Adrenal gland (tissue), 12 donors: ENCODE results near the gene HS2ST1. TPM values are rescaled to one million over a fixed set of nuclear protein-coding genes. Genes with fewer than 3 reads are reported as not detected.
"Not testable (repeated sequence)": the region's sequence is repeated elsewhere in the genome, so short reads cannot be mapped to it uniquely, and the experiment has no call there.

Experiments used
- DNase-seq, 7 donors: peaks; one replicate each; pipeline ENCODE4 v3.0.0-alpha.2; 2019 to 2020
- H3K27ac ChIP-seq, 5 donors: fragments of 200-600 bp; sonication (generic) in 4 of 5; 1 replicate in 3 of 5; 2 replicates in 2 of 5; pipeline versions ENCODE4 v1.5.1 to v1.8.0; 2016 to 2020; ENCODE audit warnings: mild to moderate bottlenecking in 1 of 5
- H3K27me3 ChIP-seq: fragments of 200-600 bp; 2 replicates; pipeline ENCODE4 v1.8.0; 2021
- H3K36me3 ChIP-seq, 2 donors: fragments of 200-600 bp; replicated peaks in 1 of 2; 1 replicate in 1 of 2; 2 replicates in 1 of 2; pipeline versions ENCODE4 v1.5.1 to v1.8.0; 2018 to 2022
- H3K4me1 ChIP-seq, 2 donors: fragments of 200-600 bp; replicated peaks in 1 of 2; 1 replicate in 1 of 2; 2 replicates in 1 of 2; pipeline versions ENCODE4 v1.5.1 to v1.8.0; 2018 to 2021
- H3K4me3 ChIP-seq, 4 donors: fragments of 200-600 bp; sonication (generic) in 3 of 4; one replicate each; pipeline ENCODE4 v1.5.1; 2016 to 2018
- H3K9me3 ChIP-seq, 3 donors: fragments of 200-600 bp; sonication (generic) in 1 of 3; replicated peaks in 1 of 3; 1 replicate in 2 of 3; 2 replicates in 1 of 3; pipeline versions ENCODE4 v1.5.1 to v1.8.0; 2016 to 2021
- CTCF ChIP-seq, 6 experiments: fragments of 450-650 bp in 4 of 6; fragments of 200-600 bp in 2 of 6; sonication (generic) in 1 of 6; IDR thresholded peaks; 1 replicate in 5 of 6; 2 replicates in 1 of 6; pipeline versions ENCODE4 v1.5.1 to v1.8.0; 2016 to 2021; ENCODE audit warnings: antibody characterized with exemption in 6 of 6, mild to moderate bottlenecking in 2 of 6, moderate library complexity in 1 of 6
- POLR2A ChIP-seq, 2 donors: fragments of 450-650 bp; IDR thresholded peaks; one replicate each; pipeline ENCODE4 v1.6.1; 2017; ENCODE audit warnings: antibody characterized with exemption in 2 of 2, mild to moderate bottlenecking in 2 of 2, moderate library complexity in 1 of 2
- WGBS, 4 donors: extraction: QIAGEN DNeasy Blood & Tissue Kit in 2 of 4; methylation state at CpG; one replicate each; pipeline versions ENCODE4 v1.1.5 to v1.1.7; 2013 to 2017; 5-methylcytosine and 5-hydroxymethylcytosine counted together
- intact Hi-C, 2 donors: fragments of 100-400 bp; cut with DNase I; formaldehyde crosslinking; loops; one replicate each; pipeline versions ENCODE4 v1.14.1 to v1.15.0; 2022 to 2023
- polyA plus RNA-seq, 3 donors: library from polyadenylated mRNA; stranded (reverse); fragments of 200-250 nt in 2 of 3; fragments of 350-450 nt in 1 of 3; fragmentation: Illumina TruSeq in 1 of 3; extraction: RNeasy Lipid Tissue Mini Kit (QIAGEN cat#74804) in 1 of 3; gene quantifications; one replicate each; pipeline ENCODE4 v1.2.3, GENCODE V29; 2013 to 2014
- total RNA-seq, 9 donors: library from RNA; depleted of rRNA in 4 of 9; stranded (reverse); fragments of >200 nt in 4 of 9; fragments of 120-200 nt in 1 of 9; fragmentation: NEBNext Ultra II Directional in 1 of 9; extraction: Animal tissue kit (Norgen Biotek cat#: 25700) in 1 of 9; gene quantifications; one replicate each; pipeline versions ENCODE4 v1.1.0 to v1.2.4, GENCODE V29; 2013 to 2023
- donor health status: healthy with polysubstance abuse.
- donor health status: Bipolar disorder and iron deficiency.
- donor health status: DM: yes; HTN: yes; CAD: no.
- donor health status: DM: no; HTN: no; CAD: no.
- donor health status: DM: no; HTN: no; CAD: no.
- donor health status: DM: yes; HTN: yes; CAD: no.

HS2ST1 gene
- total and polyA plus RNA-seq, 12 donors = 11.2 to 131 (median 46.5) TPM

- DNase-seq = no peak
- TF ChIP-seq POLR2A (IDR thresholded peaks at IDR 0.05) = no peak
- TF ChIP-seq CTCF (IDR thresholded peaks at IDR 0.05) = no peak
- no peaks in the 10 kb centered on the region for H3K4me1 ChIP-seq
- no peaks in the 10 kb centered on the region for H3K27me3 ChIP-seq
- H3K27ac ChIP-seq = no peak overlapping the region
- H3K36me3 ChIP-seq = no peaks in the 10 kb centered on the region
- no peaks in the 10 kb centered on the region for H3K9me3 ChIP-seq
- 95 to 98% (median 96%) methylated on average over 5 of the region's 5 CpGs for WGBS, 4 donors
- no peak overlapping the region for H3K4me3 ChIP-seq
- intact Hi-C loops = no loop called here
Measured at GRCh38 chr1:86887479-86888162, 26.8 kb upstream of the HS2ST1 start.

GRCh38 chr1:86888327-86888726, 26.1 kb upstream of the HS2ST1 start:
- intact Hi-C loops = no loop called here
- no peak for TF ChIP-seq CTCF (IDR thresholded peaks at IDR 0.05)
- TF ChIP-seq POLR2A (IDR thresholded peaks at IDR 0.05) = no peak
- 97 to 99% (median 99%) methylated on average over 5 of the region's 5 CpGs for WGBS, 4 donors
- Histone ChIP-seq H3K9me3 (no peaks in the 10 kb centered on the region), H3K4me3 (no peak overlapping the region), H3K36me3 (no peaks in the 10 kb centered on the region), H3K27me3 (no peaks in the 10 kb centered on the region), H3K27ac (no peak overlapping the region), H3K4me1 (no peaks in the 10 kb centered on the region)
- DNase-seq = no peak

- H3K27me3 ChIP-seq, H3K4me3 ChIP-seq, H3K27ac ChIP-seq, H3K9me3 ChIP-seq, intact Hi-C loops, DNase-seq: not testable (repeated sequence)
- Histone ChIP-seq H3K36me3 (peaks cover 0 to 11% of the 10 kb centered on the region in 2 donors), H3K4me1 (peaks cover 0 to 25% of the 10 kb centered on the region in 2 donors)
- 90 to 98% methylated on average over 4 to 17 of the region's 33 CpGs; no CpG with 5 or more reads in 2 of the 4 donors for WGBS, 4 donors
Measured at GRCh38 chr1:86899401-86899800, 15.0 kb upstream of the HS2ST1 start.

GRCh38 chr1:86905875-86906274, 8.6 kb upstream of the HS2ST1 start:
- WGBS, 4 donors = 0 to 76% (median 19%) methylated on average over 1 of the region's 1 CpG
- no peak for DNase-seq
- TF ChIP-seq CTCF (IDR thresholded peaks at IDR 0.05) (no peak), POLR2A (IDR thresholded peaks at IDR 0.05) (no peak)
- intact Hi-C loops = no loop called here
- Histone ChIP-seq H3K4me1 (peaks cover 0 to 33% of the 10 kb centered on the region in 2 donors), H3K36me3 (peaks cover 0 to 11% of the 10 kb centered on the region in 2 donors), H3K27me3 (no peaks in the 10 kb centered on the region), H3K4me3 (no peak overlapping the region), H3K27ac (no peak overlapping the region), H3K9me3 (peaks cover 0 to 3% (median 0%) of the 10 kb centered on the region in 3 donors)

DNA sequence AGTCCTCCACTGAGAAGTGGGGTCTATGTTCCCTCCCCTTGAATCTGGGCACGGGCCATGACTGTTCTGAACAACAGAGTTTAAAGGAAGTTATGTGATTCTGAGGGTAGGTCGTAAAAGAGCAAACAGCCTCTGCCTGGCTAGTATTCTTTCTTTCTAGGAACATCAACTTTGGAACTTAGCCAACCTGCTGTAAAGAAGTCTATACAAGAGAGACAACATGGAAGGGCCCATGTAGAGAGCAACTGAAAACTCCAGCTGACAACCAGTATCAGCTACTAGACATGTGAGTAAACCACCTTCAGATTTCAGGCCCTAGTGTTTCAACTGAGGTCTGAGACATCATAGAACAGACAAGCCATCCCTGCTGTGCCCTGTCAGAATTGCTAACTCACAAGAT, 8.0 kb upstream of the HS2ST1 start:
- H3K4me1 ChIP-seq = peaks cover 0 to 39% of the 10 kb centered on the region in 2 donors
- TF ChIP-seq POLR2A (IDR thresholded peaks at IDR 0.05) (no peak), CTCF (IDR thresholded peaks at IDR 0.05) (no peak)
- H3K27me3 ChIP-seq = no peaks in the 10 kb centered on the region
- H3K9me3 ChIP-seq = peaks cover 0 to 3% (median 0%) of the 10 kb centered on the region in 3 donors
- no peak overlapping the region for H3K27ac ChIP-seq
- no peak for DNase-seq
- 49 to 65% (median 60%) methylated on average over 2 of the region's 2 CpGs for WGBS, 4 donors
- no peak overlapping the region for H3K4me3 ChIP-seq
- H3K36me3 ChIP-seq = peaks cover 0 to 11% of the 10 kb centered on the region in 2 donors
- intact Hi-C loops = no loop called here
